Gastrocnemius medialis (tissue), 4 donors: ENCODE results near the gene CHCHD6.

Experiments
- POLR2A ChIP-seq, 2 donors: fragments of 450-650 bp; IDR thresholded peaks; one replicate each; pipeline ENCODE4 v1.6.1; 2017; ENCODE audit warnings: antibody characterized with exemption in 2 of 2, mild to moderate bottlenecking in 2 of 2, moderate library complexity in 2 of 2
- TF ChIP-seq, protein P1 (sequence below), 5 experiments: fragments of 450-650 bp in 3 of 5; fragments of 200-600 bp in 2 of 5; sonication (generic) in 2 of 5; IDR thresholded peaks in 4 of 5; conservative IDR thresholded peaks in 1 of 5; 1 replicate in 4 of 5; 2 replicates in 1 of 5; pipeline ENCODE4 v1.5.1; 2016 to 2019; ENCODE audit warnings: antibody characterized with exemption in 5 of 5, mild to moderate bottlenecking in 3 of 5, moderate library complexity in 3 of 5

DNA sequence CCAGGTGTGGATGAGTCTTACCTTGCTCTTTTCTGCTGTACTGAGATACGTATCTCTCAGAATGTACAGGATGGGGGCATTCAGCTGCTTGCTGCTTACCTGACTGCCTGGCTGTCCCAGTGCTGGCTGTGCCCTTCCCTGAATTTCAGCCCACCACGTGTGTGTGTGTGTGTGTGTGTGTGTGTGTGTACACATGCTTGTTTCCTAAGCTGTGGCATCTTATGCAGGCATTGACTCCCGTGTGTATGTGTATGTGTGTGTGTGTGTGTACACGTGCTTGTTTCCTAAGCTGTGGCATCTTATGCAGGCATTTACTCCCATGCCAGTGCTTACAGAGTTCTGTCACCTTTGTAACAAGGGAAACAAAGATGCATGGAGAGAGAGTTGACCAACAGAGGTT is 218.4 kb downstream of the CHCHD6 start:
- TF ChIP-seq, protein P1, sequence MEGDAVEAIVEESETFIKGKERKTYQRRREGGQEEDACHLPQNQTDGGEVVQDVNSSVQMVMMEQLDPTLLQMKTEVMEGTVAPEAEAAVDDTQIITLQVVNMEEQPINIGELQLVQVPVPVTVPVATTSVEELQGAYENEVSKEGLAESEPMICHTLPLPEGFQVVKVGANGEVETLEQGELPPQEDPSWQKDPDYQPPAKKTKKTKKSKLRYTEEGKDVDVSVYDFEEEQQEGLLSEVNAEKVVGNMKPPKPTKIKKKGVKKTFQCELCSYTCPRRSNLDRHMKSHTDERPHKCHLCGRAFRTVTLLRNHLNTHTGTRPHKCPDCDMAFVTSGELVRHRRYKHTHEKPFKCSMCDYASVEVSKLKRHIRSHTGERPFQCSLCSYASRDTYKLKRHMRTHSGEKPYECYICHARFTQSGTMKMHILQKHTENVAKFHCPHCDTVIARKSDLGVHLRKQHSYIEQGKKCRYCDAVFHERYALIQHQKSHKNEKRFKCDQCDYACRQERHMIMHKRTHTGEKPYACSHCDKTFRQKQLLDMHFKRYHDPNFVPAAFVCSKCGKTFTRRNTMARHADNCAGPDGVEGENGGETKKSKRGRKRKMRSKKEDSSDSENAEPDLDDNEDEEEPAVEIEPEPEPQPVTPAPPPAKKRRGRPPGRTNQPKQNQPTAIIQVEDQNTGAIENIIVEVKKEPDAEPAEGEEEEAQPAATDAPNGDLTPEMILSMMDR (IDR thresholded peaks at IDR 0.05 in 4 of 5, conservative IDR thresholded peaks at IDR 0.05 in 1 of 5): no peak
- no peak for TF ChIP-seq POLR2A (IDR thresholded peaks at IDR 0.05)
